Suprapubic skin (tissue), 4 donors: ENCODE measurements around the gene BBS1. TPM values are rescaled to one million over a fixed set of nuclear protein-coding genes. Genes with fewer than 3 reads are reported as not detected.

ENCODE experiments used
- DNase-seq, 2 donors: peaks; one replicate each; pipeline ENCODE4 v3.0.0-alpha.2; 2019; ENCODE audit warnings: low spot score in 2 of 2
- H3K27ac ChIP-seq: fragments of 200-600 bp; sonication (generic); one replicate; pipeline ENCODE4 v1.5.1; 2019
- H3K27me3 ChIP-seq: fragments of 200-600 bp; sonication (generic); one replicate; pipeline ENCODE4 v1.5.1; 2019
- H3K36me3 ChIP-seq: fragments of 200-600 bp; sonication (generic); one replicate; pipeline ENCODE4 v1.5.1; 2019
- H3K4me1 ChIP-seq: fragments of 200-600 bp; sonication (generic); one replicate; pipeline ENCODE4 v1.5.1; 2019
- H3K4me3 ChIP-seq: fragments of 200-600 bp; sonication (generic); one replicate; pipeline ENCODE4 v1.5.1; 2019; ENCODE audit warnings: mild to moderate bottlenecking
- H3K9me3 ChIP-seq: fragments of 200-600 bp; sonication (generic); one replicate; pipeline ENCODE4 v1.5.1; 2019
- CTCF ChIP-seq, 2 donors: fragments of 200-600 bp in 1 of 2; fragments of 450-650 bp in 1 of 2; sonication (generic) in 1 of 2; IDR thresholded peaks; one replicate each; pipeline ENCODE4 v1.5.1; 2016 to 2019; ENCODE audit warnings: antibody characterized with exemption in 2 of 2, mild to moderate bottlenecking in 1 of 2, moderate library complexity in 1 of 2
- EP300 ChIP-seq: sonication (generic); formaldehyde crosslinking; IDR thresholded peaks from one replicate; pipeline ENCODE4 v1.6.1; 2017; ENCODE audit warnings: antibody characterized with exemption
- POLR2A ChIP-seq, 2 donors: fragments of 450-650 bp; IDR thresholded peaks; one replicate each; pipeline ENCODE4 v1.6.1; 2017; ENCODE audit warnings: antibody characterized with exemption in 2 of 2, mild to moderate bottlenecking in 2 of 2, moderate library complexity in 2 of 2
- POLR2AphosphoS5 ChIP-seq, 3 donors: sonication (generic); formaldehyde crosslinking; IDR thresholded peaks; one replicate each; pipeline ENCODE4 v1.6.1; 2017; ENCODE audit warnings: antibody characterized with exemption in 3 of 3
- WGBS: methylation state at CpG from one replicate; pipeline ENCODE4 v1.1.5; 2018; 5-methylcytosine and 5-hydroxymethylcytosine counted together
- total RNA-seq, 4 donors: library from RNA; depleted of rRNA; stranded (reverse); fragments of >200 nt; gene quantifications; one replicate each; pipeline ENCODE4 v1.1.0, GENCODE V29; 2016

The BBS1 gene
- total RNA-seq, 4 donors from 2014 or later: 35.5 to 85.2 (median 57.0) TPM

GRCh38 chr11:66468691-66469090 is 41.7 kb upstream of the BBS1 start:
- Histone ChIP-seq H3K4me1 (peaks cover 24% of the 10 kb centered on the region), H3K27me3 (no peaks in the 10 kb centered on the region), H3K27ac (no peak overlapping the region), H3K9me3 (no peaks in the 10 kb centered on the region), H3K36me3 (peaks cover 33% of the 10 kb centered on the region), H3K4me3 (no peak overlapping the region)
- no peak for DNase-seq
- 93% methylated on average over 6 of the region's 6 CpGs for WGBS
- no peak for TF ChIP-seq EP300
- no peak for TF ChIP-seq CTCF (IDR thresholded peaks at IDR 0.05)
- no peak for TF ChIP-seq POLR2AphosphoS5 (IDR thresholded peaks at IDR 0.05)
- no peak for TF ChIP-seq POLR2A (IDR thresholded peaks at IDR 0.05)

GRCh38 chr11:66469441-66469840 is 41.0 kb upstream of the BBS1 start:
- no peak overlapping the region for H3K27ac ChIP-seq
- TF ChIP-seq CTCF (IDR thresholded peaks at IDR 0.05): no peak
- no peak for TF ChIP-seq POLR2AphosphoS5 (IDR thresholded peaks at IDR 0.05)
- no peak for TF ChIP-seq POLR2A (IDR thresholded peaks at IDR 0.05)
- no peak for TF ChIP-seq EP300
- H3K9me3 ChIP-seq: no peaks in the 10 kb centered on the region
- H3K4me1 ChIP-seq: peaks cover 27% of the 10 kb centered on the region
- WGBS: 100% methylated on average over 1 of the region's 1 CpG
- DNase-seq: no peak
- no peaks in the 10 kb centered on the region for H3K27me3 ChIP-seq
- H3K4me3 ChIP-seq: no peak overlapping the region
- H3K36me3 ChIP-seq: peaks cover 37% of the 10 kb centered on the region

GRCh38 chr11:66470015-66470414 is 40.4 kb upstream of the BBS1 start:
- Histone ChIP-seq H3K36me3 (peaks cover 38% of the 10 kb centered on the region), H3K4me1 (peaks cover 27% of the 10 kb centered on the region), H3K4me3 (no peak overlapping the region), H3K9me3 (no peaks in the 10 kb centered on the region), H3K27ac (no peak overlapping the region), H3K27me3 (no peaks in the 10 kb centered on the region)
- TF ChIP-seq EP300 (no peak), CTCF (IDR thresholded peaks at IDR 0.05) (no peak), POLR2A (IDR thresholded peaks at IDR 0.05) (no peak), POLR2AphosphoS5 (IDR thresholded peaks at IDR 0.05) (no peak)
- DNase-seq: no peak
- 97% methylated on average over 3 of the region's 3 CpGs for WGBS

- H3K4me3 ChIP-seq: no peak overlapping the region
- H3K27me3 ChIP-seq: no peaks in the 10 kb centered on the region
- H3K9me3 ChIP-seq: no peaks in the 10 kb centered on the region
- 95% methylated on average over 16 of the region's 16 CpGs for WGBS
- H3K4me1 ChIP-seq: peaks cover 20% of the 10 kb centered on the region
- no peak overlapping the region for H3K27ac ChIP-seq
- no peak for TF ChIP-seq POLR2AphosphoS5 (IDR thresholded peaks at IDR 0.05)
- TF ChIP-seq POLR2A (IDR thresholded peaks at IDR 0.05): no peak
- no peak for TF ChIP-seq EP300
- no peak for TF ChIP-seq CTCF (IDR thresholded peaks at IDR 0.05)
- H3K36me3 ChIP-seq: peaks cover 49% of the 10 kb centered on the region
- no peak for DNase-seq
Measured at GRCh38 chr11:66471142-66471541, 39.3 kb upstream of the BBS1 start.

GRCh38 chr11:66472054-66472453 is 38.4 kb upstream of the BBS1 start:
- Histone ChIP-seq H3K27me3 (no peaks in the 10 kb centered on the region), H3K4me3 (no peak overlapping the region), H3K36me3 (peaks cover 53% of the 10 kb centered on the region), H3K4me1 (peaks cover 16% of the 10 kb centered on the region), H3K27ac (no peak overlapping the region), H3K9me3 (no peaks in the 10 kb centered on the region)
- no peak for DNase-seq
- 92% methylated on average over 9 of the region's 9 CpGs for WGBS
- TF ChIP-seq POLR2A (IDR thresholded peaks at IDR 0.05) (no peak), CTCF (IDR thresholded peaks at IDR 0.05) (no peak), EP300 (no peak), POLR2AphosphoS5 (IDR thresholded peaks at IDR 0.05) (no peak)
